Activated CD8-positive, alpha-beta memory T cell treated with anti-CD3 and anti-CD28 coated beads, Interleukin-2, amount 50 U/mL, for 48 hours (primary cell): ENCODE measurements around the gene MIEN1.

Experiments used
- DNase-seq: peaks from one replicate; pipeline ENCODE4 v3.0.0-alpha.2; 2020

MIEN1 gene

DNA sequence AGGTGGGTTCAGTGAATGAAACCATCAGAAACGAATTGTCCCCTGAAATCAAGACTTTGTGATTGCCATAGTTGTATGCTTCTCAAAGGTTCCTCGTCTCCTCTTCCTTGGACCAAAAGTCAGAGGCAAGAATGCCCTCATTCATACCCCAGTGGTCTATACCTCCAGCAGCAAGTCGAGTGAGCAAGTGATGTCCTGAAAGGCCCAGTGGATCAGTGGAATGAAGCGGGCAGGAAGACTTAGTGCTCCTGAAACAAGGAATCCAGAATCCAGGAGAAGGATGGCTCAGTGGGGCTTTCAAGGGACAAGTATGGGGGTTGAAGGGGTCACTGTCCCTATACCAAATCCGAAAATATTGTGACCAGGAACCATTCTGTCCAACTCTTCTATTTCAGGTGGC lies 35.7 kb downstream of the MIEN1 start:
- DNase-seq, result no peak

DNA sequence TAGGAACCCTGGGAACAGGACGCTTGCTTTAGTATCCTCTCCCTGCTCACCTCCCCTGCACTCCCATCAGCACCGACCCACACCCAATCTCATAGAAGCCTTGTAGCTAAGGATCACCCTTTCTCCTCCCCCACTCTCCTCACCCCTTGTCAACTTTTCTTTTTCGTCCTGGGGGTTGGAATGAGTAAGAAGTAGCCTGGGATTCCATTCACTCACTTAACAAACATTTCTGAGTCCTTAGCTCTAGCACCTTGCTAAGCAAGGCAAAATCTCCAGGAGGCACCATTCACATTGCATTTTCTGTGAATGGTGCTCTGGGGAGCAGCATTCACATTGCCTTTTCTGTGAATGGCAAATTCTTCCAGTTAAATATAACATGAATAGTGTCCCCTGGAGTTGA lies 41.4 kb downstream of the MIEN1 start:
- DNase-seq, result no peak

- DNase-seq, result no peak
Measured at GRCh38 chr17:39688475-39688835, 41.9 kb downstream of the MIEN1 start.

DNA sequence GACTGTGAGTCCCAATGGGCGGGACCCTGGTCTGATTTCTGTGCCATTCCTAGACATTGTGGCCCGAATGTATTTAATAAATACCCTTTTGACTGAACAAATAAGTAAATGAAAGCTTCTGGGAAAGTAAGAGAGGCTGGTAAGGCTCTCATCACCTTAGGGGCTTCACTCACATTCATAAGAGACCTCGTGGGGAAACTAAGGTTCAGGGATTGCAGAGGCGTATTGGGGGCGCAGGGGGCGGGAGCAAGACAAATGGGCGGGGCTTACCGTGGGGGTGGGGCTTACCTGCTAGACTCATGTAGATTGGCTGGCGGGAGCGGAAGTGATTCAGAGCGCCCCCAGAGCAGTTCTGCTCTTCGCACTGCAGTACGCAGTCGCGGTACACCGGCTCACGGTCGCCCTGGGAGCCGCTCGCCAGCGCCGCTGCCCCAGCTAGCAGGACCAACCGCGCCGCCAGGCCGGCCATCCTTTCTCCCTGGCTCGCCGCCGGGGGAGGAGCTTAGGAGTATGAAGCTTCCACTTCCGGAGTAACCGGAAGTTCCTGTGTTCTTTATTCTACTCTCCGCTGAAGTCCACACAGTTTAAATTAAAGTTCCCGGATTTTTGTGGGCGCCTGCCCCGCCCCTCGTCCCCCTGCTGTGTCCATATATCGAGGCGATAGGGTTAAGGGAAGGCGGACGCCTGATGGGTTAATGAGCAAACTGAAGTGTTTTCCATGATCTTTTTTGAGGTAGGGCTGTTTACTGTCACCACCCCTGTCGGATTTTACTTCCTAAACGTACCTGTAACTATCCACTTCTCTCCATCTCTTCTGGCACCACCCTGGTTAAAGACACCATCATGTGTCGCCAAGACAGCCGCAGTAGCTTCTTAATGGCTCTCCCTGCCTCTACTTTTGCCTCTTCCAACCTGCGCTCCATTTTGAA lies 42.5 kb downstream of the MIEN1 start, which contains the start of gene PGAP3:
Gene PGAP3, minus strand, starts transcription at position 512 of the 929 bp plus-strand sequence. Its CDS starts 43 bp downstream, at position 469.
- peak; percentile 92 for DNase-seq

DNA sequence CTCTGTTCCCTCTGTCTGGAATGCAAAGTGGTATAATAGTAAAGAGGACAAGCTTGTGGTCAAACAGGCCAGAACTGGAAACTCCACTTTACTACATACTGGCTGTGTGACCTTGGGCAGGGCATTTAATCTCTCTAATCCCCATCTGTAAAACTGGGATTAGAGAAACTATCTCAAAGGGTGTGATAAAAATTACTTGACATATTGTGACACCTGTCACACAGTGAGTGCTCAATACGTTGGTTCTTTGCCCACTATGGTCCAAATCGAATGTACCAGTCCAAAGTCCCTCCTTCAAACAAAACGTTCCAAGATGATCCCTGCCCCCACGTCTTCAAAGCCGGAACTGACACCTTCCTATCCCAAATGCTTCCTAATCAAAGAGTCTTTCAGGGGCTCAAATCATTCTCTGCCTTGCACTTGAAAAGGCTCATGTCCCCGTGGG lies 43.2 kb downstream of the MIEN1 start:
- DNase-seq, result no peak

DNA sequence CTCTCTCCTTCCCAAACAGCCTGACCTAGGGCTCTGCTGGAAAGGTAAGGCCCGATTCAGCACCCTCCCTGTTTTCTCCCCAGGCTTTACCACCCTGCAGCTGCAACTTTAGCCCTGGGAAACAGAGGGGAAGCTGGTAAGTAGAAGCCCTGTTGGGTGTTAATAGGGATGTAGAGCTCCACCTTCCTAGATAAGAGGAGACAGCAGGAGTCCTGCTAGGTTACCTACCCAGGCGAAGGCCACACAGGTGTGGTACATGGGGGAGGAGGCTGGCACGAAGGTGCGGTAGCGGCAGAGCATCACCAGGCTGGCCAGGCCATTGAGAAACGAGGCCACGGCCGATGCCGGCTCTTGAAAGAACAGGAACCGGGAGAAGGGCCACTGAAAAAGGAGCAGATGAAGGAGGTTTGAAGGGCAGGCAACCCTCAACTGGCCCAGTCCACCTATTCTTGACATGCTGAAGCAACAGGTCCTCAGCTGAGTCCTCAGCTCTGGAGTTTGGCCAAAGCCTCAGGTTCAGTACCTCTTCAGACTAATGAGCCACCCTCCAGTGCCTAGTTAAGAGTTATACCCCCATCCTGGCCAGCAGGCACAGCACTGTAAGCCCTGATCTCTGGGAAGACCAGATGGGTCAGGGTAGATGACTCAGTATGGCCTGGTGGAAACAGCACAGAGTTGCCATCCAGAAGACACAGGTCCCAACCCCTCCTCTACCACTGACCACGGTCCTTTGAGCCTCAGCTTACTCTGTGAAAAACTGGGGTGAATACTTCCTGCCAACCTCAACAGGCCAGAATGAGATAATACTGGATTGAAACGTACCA lies 45.8 kb downstream of the MIEN1 start:
- no peak for DNase-seq

GRCh38 chr17:39683295-39683939 lies 46.9 kb downstream of the MIEN1 start:
- no peak for DNase-seq

GRCh38 chr17:39679521-39680192 lies 50.7 kb downstream of the MIEN1 start:
- DNase-seq, result peak; percentile 74
